ENCODE results near the gene CMTR1. TPM values are rescaled to one million over a fixed set of nuclear protein-coding genes. Genes with fewer than 3 reads are reported as not detected.

Gene CMTR1
- total RNA-seq, 4 donors from 2014 or later = 24.5 to 34.1 (median 28.1) TPM

- no peak overlapping the region for H3K4me3 ChIP-seq (ENCODE audit: low read depth, poor library complexity, severe bottlenecking)
- WGBS, 2 donors = 82 to 83% methylated on average over 10 of the region's 10 CpGs
- intact Hi-C loops (cut with DNase I; ENCODE audit: low total_unique reads) = no loop called here
- TF ChIP-seq POLR2A (IDR thresholded peaks at IDR 0.05) (no peak), CTCF (IDR thresholded peaks at IDR 0.05) (no peak)
- DNase-seq (ENCODE audit: low spot score in 2 of 2) = no peak
Measured at GRCh38 chr6:37485291-37485702, 52.3 kb downstream of the CMTR1 start.

- no peak for TF ChIP-seq POLR2A (IDR thresholded peaks at IDR 0.05)
- TF ChIP-seq CTCF (IDR thresholded peaks at IDR 0.05) = no peak
- DNase-seq (ENCODE audit: low spot score in 2 of 2) = no peak
- intact Hi-C loops (cut with DNase I; ENCODE audit: low total_unique reads) = no loop called here
- WGBS, 2 donors = 87 to 89% methylated on average over 8 of the region's 8 CpGs
- H3K4me3 ChIP-seq (ENCODE audit: low read depth, poor library complexity, severe bottlenecking) = no peak overlapping the region
Measured at GRCh38 chr6:37486121-37486839, 53.3 kb downstream of the CMTR1 start.

GRCh38 chr6:37487591-37488380, 54.8 kb downstream of the CMTR1 start:
- intact Hi-C loops (cut with DNase I; ENCODE audit: low total_unique reads) = no loop called here

GRCh38 chr6:37488476-37488875, 55.5 kb downstream of the CMTR1 start:
- TF ChIP-seq CTCF (IDR thresholded peaks at IDR 0.05) = no peak
- TF ChIP-seq POLR2A (IDR thresholded peaks at IDR 0.05) = no peak
- intact Hi-C loops (cut with DNase I; ENCODE audit: low total_unique reads) = no loop called here
- WGBS, 2 donors = 41 to 49% methylated on average over 1 of the region's 1 CpG
- DNase-seq (ENCODE audit: low spot score in 2 of 2) = no peak
- no peak overlapping the region for H3K4me3 ChIP-seq (ENCODE audit: low read depth, poor library complexity, severe bottlenecking)

More at GRCh38 chr6:37487591-37488380, 54.8 kb downstream of the CMTR1 start:
- H3K4me3 ChIP-seq (ENCODE audit: low read depth, poor library complexity, severe bottlenecking) = no peak overlapping the region
- no peak for TF ChIP-seq POLR2A (IDR thresholded peaks at IDR 0.05)
- no peak for TF ChIP-seq CTCF (IDR thresholded peaks at IDR 0.05)
- DNase-seq (ENCODE audit: low spot score in 2 of 2) = no peak
- 74 to 77% methylated on average over 9 of the region's 9 CpGs for WGBS, 2 donors

- TF ChIP-seq POLR2A (IDR thresholded peaks at IDR 0.05) (no peak), CTCF (IDR thresholded peaks at IDR 0.05) (no peak)
- DNase-seq (ENCODE audit: low spot score in 2 of 2) = no peak
- intact Hi-C loops (cut with DNase I; ENCODE audit: low total_unique reads) = loop anchor here (5.0 kb wide), 1 partner anchor 202 kb away; no protein-coding TSS in a partner anchor
- no peak overlapping the region for H3K4me3 ChIP-seq (ENCODE audit: low read depth, poor library complexity, severe bottlenecking)
- 49 to 62% methylated on average over 10 of the region's 10 CpGs for whole genome bisulfite sequencing, 2 donors
Measured at GRCh38 chr6:37489697-37490336, 56.8 kb downstream of the CMTR1 start.
